HG03571 (cell line): Measurements from ENCODE around the gene RETREG1.
"Not testable (repeated sequence)": the region's sequence is repeated elsewhere in the genome, so short reads cannot be mapped to it uniquely, and the experiment has no call there.

Experiments
- ATAC-seq: cut with Tn5 transposase; IDR thresholded peaks from one replicate; pipeline ENCODE4 v1.9.1; 2021; ENCODE audit not compliant: unreplicated experiment

The RETREG1 gene

DNA sequence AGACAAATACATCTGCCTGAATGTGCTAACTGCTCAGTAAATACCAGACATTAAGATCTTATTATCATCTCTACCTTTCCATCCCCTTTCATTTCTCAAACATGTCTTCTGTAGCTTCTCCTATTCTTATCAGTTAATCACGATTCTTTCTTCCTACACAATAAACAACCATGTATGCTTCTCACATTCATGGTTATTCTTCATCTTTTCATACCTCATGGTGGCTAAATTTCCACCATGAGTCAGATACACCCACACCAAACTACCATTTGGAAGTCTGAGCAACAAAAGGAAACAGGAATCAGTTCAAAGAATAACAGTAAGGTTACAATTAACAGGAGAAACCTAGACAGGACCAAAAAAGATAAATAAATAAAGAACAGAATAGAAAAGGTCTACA, 158.9 kb downstream of the RETREG1 start:
- ATAC-seq, result no peak

DNA sequence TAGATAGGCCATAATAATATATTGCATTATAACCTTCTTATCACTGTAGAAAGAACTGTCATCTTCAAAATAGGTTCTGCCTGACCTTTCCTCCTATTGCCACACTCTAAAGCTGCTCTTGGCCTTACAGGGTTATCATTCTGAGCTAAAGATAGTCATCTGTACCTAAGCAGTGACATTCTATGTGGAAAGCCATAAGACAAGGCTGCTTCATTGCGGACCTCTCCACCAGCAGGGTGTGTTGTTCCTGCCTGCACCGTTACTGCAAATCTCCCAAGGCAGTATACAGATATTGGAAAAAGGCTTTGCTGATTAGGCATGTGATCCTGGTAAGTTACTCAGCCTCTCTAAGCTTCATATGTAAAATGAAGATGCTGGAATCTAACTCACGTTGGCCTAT, 159.3 kb downstream of the RETREG1 start:
- no peak for ATAC-seq

DNA sequence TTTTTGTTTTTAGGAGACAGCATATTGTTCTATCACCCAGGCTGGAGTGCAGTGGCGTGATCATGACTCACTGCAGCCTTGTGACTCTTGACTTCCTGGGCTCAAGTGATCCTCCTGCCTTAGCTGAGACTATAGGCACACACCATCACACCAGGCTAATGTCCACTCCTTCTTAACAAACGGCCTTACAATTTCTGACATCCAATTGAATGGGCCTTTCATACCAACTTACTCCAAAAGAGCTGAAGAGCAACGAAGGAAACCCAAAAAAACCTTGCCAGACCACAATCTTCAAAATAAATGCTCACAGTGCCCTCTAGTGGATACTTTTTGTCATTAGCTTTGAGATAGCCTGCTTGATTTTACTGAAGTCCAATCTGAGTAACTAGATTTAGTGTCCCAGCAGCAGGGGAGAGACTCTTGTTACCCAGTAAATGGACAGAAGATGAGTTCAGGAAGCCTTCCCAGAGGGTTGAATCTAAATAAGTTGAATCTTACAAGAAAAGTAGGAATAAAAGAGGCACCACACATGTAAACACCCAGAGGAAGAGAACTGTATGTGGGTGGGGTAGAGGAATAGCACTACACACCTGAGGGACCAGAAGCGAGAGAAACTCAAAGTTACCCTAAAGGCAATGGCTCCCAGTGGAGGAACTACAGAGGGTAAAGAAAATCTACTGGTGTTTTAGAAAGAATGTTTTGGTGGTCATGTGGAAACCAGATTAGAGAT, 160.5 kb downstream of the RETREG1 start:
- ATAC-seq, result no peak

DNA sequence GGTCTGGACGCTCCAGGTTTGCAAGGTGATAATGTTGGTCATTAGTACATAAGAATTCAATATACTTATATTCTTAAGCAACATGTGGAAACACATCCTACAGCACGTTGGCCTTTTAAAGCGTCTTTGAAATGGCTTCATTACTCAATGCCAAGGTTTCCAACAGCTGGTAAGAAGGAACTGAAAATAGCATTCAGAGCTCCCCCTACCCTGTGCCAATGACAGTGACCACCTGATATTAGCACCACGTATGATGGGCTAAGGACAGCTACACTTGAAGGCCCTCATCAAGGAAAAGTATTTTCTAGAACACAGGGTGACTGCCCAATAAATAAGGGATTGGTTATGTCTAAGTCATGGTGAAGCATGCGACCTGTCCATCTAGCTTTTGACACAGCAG, 161.1 kb downstream of the RETREG1 start:
- ATAC-seq, result no peak

DNA sequence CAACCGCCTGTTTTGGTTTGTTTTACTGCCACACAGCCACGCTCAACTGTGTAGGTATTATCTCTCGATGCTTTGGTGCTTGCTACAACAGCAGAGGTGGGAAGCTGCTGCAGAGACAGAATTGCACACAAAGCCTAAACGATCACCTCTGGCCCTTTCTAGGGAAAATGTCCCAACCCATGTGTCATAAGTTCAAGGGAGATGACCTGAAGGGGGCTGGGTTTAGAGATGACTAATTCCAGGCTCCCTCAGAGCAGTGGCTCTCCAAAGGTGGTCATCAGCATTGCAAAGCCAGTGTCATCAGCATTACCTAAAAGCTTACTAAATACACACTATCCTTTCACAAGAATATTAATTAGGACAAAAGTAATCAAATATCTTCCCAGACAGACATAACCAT, 162.1 kb downstream of the RETREG1 start:
- ATAC-seq, result no peak

DNA sequence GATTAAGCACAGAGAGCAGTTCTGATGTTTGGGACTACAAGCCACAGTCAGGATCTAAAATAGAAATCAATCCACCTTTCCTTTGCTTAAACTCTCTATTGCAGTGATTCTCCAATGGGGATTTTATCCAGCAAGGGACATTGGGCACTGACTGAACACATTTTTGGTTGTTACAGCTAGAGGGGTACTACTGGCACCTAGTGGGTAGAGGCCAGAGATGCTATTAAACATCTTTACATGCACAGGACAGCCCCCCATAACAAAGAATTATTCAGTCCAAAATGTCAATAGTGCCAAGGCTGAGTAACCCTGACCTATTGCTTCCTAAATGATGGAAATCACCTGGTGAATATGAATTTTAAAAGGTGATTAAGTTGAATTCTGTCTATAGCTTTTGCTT, 163.2 kb downstream of the RETREG1 start:
- no peak for ATAC-seq

DNA sequence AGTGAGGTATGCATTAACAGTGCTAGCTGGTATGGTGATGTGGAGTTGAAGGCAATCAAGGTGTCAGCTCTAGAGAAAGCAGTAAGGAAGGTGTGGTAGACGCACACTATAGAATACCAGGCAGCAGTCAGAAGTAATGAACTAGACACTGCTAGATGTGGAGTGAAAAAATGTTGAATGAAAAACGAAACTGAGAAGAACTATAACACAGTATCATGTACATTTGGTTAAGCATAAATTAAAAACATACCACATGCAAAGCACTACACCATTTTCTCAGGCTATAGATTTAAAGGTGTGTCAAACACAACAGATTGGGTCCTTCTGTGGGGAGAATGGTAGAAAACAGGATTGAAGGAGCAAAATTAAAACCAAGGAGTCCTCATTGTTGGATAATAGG, 166.6 kb downstream of the RETREG1 start:
- ATAC-seq, result no peak

DNA sequence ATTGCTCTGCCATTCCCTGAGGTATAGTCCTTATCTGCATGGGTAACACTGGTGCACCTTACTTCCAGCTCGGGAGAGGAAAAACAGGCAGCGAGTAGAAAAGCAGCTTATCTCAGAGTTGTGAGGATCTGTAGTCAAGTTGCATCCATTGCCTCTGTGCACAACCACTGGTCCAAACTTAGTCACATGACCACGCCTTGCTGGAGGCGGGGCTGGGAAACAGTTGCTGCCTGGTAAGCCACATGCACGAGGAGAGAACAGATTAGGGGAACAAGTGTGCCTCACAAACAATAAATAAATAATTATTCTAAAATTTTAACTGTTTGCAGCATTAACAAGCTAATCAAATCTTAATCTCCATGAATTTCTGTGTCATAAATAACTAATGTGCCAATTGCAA, 169.8 kb downstream of the RETREG1 start:
- ATAC-seq, result no peak

DNA sequence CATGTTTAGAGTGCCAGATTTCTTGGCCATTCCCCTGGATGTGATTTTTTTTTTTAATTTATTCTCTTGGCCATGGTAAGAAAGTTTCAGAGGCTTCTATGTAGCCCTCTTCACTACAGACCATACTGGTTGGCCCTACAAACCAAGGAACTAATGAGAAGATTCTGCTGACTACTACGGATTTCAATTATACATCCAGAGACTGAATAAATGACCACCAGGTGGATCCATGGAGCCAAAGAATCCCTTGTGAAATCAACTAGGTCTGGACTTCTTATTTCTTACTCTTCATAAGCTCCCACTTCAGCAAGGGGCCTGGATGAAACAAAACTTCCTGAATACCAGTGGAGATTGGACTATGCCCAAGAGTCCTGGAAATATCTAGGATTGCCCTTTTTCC, 178.8 kb downstream of the RETREG1 start:
- no peak for ATAC-seq

DNA sequence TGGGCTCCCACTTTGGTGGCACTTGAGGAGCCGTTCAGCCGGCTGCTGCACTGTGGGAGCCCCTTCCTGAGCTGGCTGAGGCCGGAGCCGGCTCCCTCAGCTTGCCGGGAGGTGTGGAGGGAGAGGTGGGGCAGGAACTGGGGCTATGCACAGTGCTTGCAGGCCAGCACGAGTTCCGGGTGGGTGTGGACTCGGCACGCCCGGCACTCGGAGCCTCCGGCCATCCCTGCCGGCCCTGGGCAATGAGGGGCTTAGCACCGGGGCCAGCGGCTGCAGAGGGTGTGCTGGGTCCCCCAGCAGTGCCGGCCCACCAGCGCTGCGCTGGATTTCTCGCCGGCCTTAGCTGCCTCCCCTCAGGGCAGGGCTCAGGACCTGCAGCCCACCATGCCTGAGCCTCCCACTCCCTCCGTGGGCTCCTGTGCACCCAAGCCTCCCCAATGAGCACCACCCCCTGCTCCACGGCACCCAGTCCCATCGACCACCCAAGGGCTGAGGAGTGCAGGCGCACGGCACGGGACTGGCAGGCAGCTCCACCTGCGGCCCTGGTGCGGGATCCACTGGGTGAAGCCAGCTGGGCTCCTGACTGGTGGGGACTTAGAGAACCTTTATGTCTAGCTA, 180.6 kb downstream of the RETREG1 start:
- not testable (repeated sequence) for ATAC-seq

DNA sequence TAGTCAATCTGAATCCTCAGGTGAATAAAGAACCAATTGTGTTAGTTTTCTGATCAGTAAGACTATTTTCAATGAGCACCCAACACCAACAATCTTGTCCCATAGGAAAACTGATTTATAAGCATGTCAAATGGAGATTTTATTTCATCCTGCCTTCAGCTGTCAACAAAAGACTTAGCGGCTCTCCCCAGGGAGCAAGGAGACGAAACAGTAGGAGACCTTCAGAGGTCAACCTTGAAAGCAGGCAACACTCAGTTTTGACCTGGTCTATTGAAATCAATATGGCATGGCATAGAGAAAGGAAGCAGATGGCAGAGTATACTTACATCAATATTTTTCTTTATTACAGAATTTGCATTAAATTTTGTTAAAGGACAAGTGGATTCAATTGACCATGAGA, 185.3 kb downstream of the RETREG1 start:
- no peak for ATAC-seq

DNA sequence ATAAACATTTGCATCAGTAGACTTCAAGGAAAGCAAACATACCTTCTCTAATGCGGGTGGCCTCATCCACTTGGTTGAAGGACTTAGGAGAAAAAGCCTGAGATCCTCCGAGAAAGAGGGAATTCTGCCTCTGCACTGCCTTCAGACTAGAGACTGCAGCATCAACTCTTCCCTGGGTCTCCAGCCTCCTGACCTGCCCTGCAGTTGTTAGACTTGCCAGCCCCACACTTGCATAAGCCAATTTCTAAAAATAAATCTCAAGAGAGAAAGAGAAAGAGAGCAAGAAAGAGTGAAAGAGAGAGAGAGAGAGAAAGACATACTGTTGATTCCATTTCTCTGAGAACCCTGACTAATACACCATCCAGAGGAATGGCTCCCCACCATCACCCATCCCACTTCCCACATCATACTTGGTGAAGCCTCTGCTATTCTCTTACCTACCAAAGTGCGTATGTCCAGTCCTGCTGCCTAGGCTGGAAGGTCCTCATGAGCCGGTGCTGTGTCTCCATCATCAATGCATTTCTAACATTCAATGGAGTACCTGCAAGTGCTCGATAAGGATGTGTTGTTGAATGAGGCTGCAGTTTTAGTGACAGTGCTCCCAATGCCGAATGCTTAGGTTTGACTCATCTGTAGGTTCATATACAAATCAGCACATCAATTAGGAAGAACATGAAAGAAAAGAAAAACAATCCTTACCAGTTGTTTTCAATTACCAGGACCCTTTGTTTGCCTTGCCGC, 186.3 kb downstream of the RETREG1 start:
- no peak for ATAC-seq

DNA sequence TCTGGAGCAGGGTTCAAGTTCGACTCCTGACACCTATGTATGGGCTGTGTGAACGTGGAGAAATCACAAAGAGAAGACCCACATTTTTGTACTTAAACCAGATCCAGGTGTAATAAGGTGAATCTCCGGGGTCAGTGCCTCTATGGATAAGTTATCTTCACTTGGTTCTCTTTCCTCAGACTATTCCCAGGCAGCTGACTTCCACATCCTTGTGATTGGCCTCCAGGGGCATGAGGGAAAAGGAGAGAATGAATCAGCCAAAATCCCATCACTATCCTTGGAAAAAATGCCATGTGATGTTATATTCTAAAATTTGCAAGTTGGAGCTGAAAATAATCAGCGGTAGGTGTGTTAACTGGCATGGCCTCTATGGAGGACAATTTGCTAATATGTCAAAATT, 188.4 kb downstream of the RETREG1 start:
- ATAC-seq, result no peak

DNA sequence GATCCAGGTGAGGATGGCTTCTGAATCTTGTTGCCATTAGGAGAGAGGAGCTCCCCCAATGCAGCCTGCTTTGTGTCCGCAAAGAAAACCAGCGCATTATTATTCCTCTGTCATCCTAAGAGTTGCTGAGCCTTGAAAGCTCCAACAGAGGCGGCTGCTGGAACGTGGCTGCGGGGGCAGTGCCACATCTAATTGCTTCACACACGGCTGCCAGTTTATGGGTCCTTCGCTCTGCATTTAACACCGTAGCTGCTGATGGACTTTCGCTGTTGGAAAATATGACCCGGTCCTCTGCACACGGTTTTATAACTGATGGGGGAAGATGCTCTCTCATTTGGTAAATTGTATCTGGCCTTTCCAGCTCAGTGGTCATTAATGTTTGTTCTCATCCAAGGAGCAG, 189.2 kb downstream of the RETREG1 start:
- ATAC-seq, result no peak
